Stimulated activated CD4-positive, alpha-beta T cell treated with anti-CD3 and anti-CD28 coated beads, Interleukin-2, amount 100 ng/mL, for 24 hours (primary cell): ENCODE results near the gene AGPAT4.
A peak's percentile ranks its signal among the peaks of the same experiment; 100 is the strongest.

Source experiments
- DNase-seq, 2 donors: peaks; one replicate each; pipeline ENCODE4 v3.0.0-alpha.2; 2020

AGPAT4 gene

DNA sequence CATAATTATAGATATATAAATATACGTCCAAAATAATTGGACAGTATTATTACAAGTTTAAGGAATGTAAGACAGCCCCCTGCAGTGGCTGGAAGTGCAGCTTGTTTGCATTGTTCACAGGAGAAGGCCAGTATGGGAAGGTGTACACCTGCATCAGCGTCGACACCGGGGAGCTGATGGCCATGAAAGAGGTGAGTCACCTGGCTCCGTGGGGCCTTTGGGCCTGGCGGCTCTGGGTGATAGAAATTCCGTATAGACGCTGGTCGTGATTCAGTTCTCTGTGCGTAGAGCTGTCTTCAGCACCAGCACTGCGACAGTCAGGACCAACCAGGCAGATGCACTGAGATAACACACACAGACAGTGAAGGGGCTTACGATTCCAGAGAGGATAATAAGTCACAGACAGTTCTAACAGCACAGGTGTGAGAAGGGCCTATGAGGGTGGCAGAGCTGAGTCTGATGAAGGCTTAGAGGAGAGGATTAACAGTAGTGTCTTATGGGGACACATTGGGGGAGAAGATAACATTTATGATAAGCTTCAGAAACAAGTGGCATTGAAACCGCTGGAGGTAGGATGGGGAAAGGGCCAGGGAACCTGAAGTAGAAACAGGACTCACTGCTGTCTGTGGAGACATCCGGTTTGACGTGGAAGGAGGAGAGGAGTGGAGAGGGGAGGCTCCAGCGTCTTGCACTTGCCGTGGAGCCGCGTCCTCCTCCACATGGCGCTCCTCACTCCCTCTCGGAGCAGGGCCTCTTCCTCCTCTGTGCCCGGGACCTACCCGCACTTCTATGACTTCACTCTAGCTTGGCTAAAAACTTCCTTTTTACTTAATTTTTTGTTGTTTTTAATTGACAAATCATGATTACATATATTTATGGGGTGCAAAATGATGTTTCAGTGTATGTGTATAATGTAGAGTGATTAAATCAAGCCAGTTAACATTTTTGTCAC, 165.8 kb downstream of the AGPAT4 start:
- no peak for DNase-seq

DNA sequence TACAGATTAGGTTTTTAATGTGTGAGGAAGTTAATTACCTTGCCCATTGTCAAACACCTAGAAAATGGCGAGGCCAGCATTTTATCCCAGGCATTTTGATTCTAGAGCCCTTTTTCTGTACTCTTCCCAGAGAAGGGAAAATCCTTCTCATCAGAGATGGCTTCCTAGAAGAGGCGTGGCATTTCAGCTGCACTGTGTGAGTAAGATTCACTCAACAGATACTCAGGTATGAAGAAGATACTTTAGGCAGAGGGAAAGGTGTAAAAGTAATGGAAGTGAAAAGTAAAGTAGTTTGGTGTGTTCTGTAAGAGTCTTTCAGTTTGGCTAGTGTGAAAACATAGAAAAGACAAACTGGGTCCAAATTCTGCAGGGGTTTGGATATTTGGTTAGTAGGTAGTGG, 168.5 kb downstream of the AGPAT4 start:
- DNase-seq = no peak

DNA sequence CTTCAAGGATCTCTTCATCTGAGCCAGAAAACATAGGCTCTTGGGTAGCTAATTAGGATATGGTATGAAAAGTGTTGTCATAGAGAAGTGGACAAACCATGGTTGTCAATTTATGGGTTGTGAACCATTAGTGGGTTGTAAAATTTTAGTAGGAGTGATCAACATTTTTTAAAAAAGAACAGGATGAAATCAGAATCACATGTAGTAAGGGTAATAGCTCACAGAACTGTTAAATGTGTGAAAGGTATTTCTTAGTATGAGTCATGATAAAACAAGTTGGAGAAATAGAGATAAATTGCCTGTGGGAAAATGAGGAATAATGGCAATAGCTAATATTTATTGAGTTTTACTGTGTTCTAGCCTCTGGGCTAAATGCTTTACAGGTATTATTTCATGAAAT, 168.9 kb downstream of the AGPAT4 start:
- DNase-seq = no peak

DNA sequence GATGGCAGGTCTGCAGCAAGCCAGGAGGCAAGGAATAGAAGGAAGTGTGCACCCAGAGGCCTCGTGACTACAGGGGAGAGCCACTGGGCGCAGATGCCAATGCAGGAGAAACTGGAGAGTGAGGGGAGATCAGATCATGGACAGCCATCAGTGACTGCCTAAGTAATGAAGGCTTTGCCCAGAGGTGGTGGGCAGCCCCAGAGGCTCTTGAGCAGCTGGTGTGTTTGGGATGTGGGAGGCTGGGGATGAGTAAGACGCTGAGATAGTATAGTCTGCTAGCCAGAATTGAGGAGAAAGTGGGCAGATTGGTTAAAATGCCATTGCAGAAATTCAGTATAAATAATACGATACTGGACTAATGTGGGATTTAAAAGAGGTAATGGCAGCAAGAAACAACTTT, 170.4 kb downstream of the AGPAT4 start:
- DNase-seq = no peak

DNA sequence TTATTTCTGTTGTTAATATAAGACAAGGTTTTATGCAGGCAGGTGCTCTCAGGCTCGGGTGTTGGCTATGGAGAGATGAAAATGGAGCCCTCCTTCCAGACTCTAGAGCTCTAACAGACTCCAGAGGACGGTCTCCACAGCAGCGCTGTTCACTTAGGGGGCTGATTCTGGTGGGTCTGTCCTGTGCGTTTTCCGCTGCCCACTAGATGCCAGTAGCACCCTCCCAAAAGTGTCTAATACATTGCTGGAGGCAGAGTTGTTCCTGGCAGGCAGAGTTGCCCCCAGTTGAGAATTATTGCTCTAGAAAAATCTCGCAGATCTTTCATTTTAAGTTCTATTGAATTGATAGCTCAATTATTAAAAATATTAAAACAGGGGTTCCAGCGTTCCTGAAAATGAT, 172.3 kb downstream of the AGPAT4 start:
- DNase-seq = no peak

DNA sequence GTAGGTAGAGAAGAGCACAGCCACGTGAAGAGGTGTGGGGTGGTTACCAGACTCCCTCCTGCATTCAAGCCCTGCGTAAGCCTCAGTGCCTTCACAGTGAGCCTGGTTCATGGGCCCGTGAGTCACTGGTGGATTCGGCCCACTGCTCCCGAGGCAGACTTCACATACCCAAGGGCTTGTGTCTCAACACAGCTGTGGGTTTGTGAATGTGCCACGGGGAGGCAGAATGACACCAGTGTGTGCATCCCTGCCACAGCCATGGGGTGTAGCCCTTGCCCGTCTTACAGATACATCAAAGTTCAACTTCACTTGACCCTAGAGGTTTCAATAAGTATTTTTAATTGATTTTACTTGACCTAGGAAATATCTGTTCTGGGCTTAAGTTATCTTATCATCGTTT, 173.8 kb downstream of the AGPAT4 start:
- no peak for DNase-seq

DNA sequence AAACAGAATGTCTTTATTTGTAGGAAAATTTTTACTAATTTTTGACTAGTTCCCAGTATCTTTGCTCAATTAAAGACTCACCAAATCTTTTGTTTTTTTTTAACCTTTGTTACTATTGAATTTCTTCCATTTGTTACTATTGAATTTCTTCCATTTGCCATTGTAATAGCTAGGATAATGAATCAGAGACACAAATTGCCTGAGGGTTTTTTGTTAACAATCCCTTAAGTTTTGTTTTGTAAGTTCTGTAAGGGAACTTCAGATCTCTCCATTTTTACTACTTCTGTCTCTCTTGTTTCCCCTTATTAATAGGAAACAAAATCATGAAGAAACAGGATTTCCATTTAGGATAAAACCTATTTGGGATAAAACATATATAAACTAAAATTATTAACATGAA, 177.9 kb downstream of the AGPAT4 start:
- DNase-seq = no peak

DNA sequence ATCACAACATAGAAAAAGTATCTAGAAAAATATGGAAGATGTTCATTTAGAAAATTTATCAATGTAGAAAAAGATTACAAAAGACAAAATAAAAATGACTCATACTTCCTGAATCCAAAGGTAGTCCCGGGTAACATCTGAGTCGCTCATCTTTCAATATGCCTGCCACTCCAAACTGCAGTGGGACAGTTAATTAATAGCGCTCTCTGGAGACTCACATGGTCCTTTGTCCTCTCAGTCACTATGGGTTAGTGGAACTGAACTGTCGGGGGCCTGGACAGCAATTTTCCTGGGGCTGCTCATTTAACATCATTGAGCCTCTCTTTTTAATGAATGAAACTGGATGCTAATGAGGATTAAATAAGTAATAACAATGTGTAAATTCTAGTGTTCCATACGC, 178.9 kb downstream of the AGPAT4 start:
- no peak for DNase-seq

DNA sequence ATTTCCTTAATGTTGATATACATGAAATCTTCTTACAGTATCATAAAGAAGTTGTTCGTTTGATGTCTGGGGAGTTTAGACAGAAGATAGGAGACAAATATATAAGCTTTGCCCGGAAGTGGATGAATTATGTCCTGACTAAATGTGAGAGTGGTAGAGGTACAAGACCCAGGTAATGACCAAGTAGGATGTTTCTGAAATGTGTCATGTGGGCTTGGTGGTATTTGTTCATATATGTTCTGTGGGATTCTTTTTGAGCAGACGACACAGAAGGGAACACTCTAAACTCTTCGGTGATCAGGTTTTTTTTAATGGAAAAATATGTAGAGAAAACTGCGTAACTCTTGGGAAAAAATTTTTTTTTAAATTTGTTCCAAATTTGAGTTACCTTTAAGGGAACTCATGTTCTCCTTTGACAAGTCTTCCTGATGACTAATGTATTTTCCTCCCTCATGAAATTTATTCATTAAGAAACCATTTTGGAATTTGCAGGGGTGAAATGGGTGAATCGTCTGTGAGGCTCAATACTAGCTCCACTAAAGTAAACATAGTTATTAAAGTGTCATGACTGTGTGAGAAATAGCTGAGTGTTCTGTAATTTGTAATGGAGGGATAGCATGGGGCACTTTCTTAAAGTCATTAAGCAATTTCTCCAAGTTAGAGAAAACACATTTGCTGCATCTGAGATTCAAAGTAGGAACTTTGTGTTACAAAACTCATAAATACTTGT, 181.7 kb downstream of the AGPAT4 start:
- no peak for DNase-seq

DNA sequence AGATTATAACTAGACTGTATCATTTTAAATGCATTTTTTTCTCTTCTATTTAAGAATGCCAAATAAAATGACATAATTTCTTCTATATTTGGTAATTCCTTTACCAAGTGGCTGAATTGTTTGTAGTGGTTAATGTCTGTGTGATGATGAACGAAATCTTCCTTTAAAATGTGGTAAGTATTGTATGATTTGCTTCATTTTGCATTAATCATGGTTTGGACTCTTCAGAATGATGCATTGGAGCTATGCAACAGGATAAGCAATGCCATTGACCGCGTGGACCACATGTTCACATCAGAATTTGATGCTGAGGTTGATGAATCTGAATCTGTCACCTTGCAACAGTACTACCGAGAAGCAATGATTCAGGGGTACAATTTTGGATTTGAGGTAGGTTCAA, 182.7 kb downstream of the AGPAT4 start:
- no peak for DNase-seq

DNA sequence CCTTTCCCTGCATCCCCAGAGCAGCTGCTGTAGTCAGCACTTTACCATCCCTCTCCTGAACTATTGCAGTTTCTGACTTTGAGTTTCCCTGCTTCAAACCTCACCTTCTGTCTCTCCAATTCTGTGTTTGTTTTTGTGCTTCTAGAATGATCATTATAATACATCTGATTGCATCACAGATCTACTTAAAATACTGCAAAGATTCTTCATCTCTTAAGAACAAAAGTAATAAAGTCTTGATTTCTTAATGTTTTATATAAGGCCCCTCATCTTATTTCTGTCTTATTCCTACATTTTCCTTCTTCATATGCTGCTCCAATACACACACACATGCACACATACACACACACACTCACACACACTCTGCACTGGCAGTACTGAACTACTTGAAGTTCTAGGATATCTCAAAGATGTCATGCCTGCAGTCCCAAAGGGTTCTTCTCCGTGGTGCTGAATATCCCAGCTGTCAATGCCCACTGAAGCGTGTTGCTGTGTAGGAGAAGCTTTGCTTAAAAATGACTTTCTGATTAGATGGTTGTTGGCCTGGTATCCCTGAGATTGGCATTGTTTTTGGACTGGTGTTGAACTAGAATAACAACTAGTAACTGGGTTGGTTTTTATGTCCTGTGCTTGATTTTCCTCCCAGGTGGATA, 185.1 kb downstream of the AGPAT4 start:
- DNase-seq = no peak

DNA sequence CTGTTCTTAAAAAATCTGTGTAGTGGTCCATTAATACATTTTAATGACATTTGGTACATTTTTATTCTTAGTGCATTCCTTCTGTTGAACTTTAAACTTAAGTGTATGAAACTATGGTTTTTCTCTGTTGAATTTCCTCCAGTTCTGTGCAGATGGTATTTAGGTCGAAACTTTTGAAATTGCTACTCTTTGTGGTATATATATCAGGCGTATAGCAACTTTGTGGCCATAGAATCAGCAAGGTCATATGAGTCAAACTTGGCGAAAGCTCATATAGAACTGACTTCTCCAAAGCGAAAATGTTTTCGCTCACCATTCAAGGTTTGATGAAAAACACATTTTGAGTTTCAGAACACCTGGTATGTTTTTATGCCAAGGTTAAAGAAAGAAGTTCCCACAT, 188.6 kb downstream of the AGPAT4 start:
- DNase-seq = no peak

DNA sequence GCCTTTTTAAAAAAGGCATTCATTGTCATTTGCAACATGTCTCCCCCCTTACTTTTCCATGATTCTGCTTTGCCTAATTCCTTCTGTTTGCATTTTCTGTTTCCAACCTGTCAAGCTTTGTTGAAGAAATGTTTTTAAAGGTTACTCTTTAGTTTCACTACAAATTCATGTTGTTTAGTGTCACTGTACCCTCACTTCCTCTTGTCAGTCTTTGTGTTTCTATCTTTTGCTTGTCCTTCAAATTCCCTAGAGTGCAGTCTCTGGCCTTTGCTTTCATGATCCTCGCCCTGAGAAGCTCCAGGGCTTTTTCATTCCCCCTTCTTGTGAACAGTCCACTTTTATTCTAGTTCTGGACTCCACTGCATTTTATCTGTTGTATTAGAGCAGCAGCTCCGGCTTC, 191.6 kb downstream of the AGPAT4 start:
- DNase-seq = no peak

DNA sequence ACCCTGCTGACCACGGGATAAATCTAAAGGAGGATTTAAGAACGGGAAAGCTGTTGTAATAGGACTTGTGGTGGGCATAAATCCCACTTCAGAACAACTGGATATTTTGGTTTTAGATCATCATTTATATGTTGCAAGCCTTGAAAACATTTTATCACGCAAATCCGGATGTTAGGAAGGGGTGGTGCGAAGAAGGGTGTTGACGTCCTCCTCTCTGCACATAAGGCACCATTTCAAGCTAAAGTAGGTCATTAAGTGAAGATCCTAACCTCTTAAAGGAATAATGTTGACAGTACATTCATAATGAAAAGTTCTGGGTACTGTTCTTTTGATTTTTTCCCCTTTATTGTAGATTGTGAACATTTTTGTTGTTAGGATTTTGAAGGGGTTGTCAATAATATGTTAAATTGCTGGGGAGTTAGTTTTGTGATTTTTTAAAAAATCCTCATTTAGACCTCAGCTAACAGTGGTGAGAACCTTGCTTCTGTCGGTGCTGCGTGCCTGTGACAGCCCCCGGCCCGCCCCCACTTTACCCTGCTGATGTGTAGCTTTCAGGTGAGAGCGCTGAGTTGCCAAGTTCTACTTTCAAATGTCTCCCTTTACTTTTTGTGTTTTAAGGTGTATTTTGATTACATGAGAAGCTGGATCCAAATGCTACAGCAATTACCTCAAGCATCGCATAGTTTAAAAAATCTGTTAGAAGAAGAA, 193.4 kb downstream of the AGPAT4 start:
- DNase-seq = peak; percentile 10 to 34
